Calu3 (cell line): Measurements from ENCODE around the gene SSBP2. TPM values are rescaled to one million over a fixed set of nuclear protein-coding genes. Genes with fewer than 3 reads are reported as not detected.
A peak's percentile ranks its signal among the peaks of the same experiment; 100 is the strongest.

Experiments
- BruUV-seq: library from RNA; stranded (reverse); fragments of 400-500 nt; replicated peaks from 2 replicates; lab custom pipeline; 2021; lab: Mats Ljungman, UMichigan
- CTCF ChIA-PET: fragments of 300-600 bp; sonication (Branson Sonifier 250); formaldehyde crosslinking; loops from one replicate; lab custom pipeline; 2022; ENCODE audit warnings: antibody characterized with exemption; lab: Charles Lee
- DNase-seq: peaks from one replicate; pipeline ENCODE4 v3.0.0; 2022
- H3K27ac Mint-ChIP-seq: one replicate; pipeline ENCODE4 v1.8.0; 2022; ENCODE audit warnings: mixed read lengths; ENCODE audit not compliant: unreplicated experiment
- H3K27me3 Mint-ChIP-seq: one replicate; pipeline ENCODE4 v1.8.0; 2022; ENCODE audit warnings: mixed read lengths; ENCODE audit not compliant: unreplicated experiment
- H3K36me3 Mint-ChIP-seq: one replicate; pipeline ENCODE4 v1.8.0; 2022; ENCODE audit warnings: mild to moderate bottlenecking, moderate library complexity, mixed read lengths; ENCODE audit not compliant: insufficient read depth, unreplicated experiment
- H3K4me1 Mint-ChIP-seq: one replicate; pipeline ENCODE4 v1.8.0; 2022; ENCODE audit warnings: mild to moderate bottlenecking, low read depth, mixed read lengths; ENCODE audit not compliant: unreplicated experiment
- H3K4me3 Mint-ChIP-seq: one replicate; pipeline ENCODE4 v1.8.0; 2022; ENCODE audit warnings: mild to moderate bottlenecking, low read depth, moderate library complexity, mixed read lengths; ENCODE audit not compliant: unreplicated experiment
- H3K9me3 Mint-ChIP-seq: one replicate; pipeline ENCODE4 v1.8.0; 2022; ENCODE audit warnings: low read depth, mixed read lengths; ENCODE audit not compliant: unreplicated experiment
- intact Hi-C: fragments of 100-400 bp; cut with micrococcal nuclease; formaldehyde crosslinking; loops from one replicate; pipeline ENCODE4 v1.10.0; 2022; ENCODE audit not compliant: unreplicated experiment
- total RNA-seq: library from RNA; stranded (reverse); gene quantifications from 2 replicates; pipeline ENCODE4 v1.2.3, GENCODE V29; 2022
- TF ChIP-seq, protein P1 (sequence below): fragments of 200-600 bp; IDR thresholded peaks from one replicate; pipeline ENCODE4 v1.8.0; 2022; ENCODE audit warnings: antibody characterized with exemption; ENCODE audit not compliant: unreplicated experiment

Gene SSBP2
- total RNA-seq, 1 experiment from 2014 or later, result 18.9 TPM

DNA sequence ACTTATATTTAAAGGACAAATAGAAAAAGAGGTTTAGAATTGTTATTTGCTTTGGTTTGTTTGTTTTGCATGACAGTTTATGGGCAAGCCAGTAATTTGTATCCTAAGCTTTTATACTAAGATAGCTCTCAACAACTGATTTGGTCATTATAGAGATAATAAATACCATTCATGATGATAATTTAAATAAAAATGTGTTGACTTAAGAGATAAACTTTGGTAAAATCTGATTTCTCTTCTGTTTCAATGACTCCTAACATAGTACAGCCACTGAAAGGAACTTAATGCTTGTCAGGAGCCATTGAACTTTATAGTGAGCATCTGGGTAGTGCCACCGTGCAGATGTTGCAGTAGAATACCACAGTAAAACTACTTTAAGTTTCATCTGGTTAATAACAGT is 196.2 kb downstream of the SSBP2 start:
- no peaks in the 10 kb centered on the region for H3K27me3 Mint-ChIP-seq
- BruUV-seq, result no TSS peak
- H3K36me3 Mint-ChIP-seq, result no peaks in the 10 kb centered on the region
- no peaks in the 10 kb centered on the region for H3K9me3 Mint-ChIP-seq
- CTCF ChIA-PET, result no interaction called here
- no peak overlapping the region for H3K27ac Mint-ChIP-seq
- H3K4me1 Mint-ChIP-seq, result peaks cover 18% of the 10 kb centered on the region
- intact Hi-C loops, result no loop called here
- no peak overlapping the region for H3K4me3 Mint-ChIP-seq
- TF ChIP-seq, protein P1, sequence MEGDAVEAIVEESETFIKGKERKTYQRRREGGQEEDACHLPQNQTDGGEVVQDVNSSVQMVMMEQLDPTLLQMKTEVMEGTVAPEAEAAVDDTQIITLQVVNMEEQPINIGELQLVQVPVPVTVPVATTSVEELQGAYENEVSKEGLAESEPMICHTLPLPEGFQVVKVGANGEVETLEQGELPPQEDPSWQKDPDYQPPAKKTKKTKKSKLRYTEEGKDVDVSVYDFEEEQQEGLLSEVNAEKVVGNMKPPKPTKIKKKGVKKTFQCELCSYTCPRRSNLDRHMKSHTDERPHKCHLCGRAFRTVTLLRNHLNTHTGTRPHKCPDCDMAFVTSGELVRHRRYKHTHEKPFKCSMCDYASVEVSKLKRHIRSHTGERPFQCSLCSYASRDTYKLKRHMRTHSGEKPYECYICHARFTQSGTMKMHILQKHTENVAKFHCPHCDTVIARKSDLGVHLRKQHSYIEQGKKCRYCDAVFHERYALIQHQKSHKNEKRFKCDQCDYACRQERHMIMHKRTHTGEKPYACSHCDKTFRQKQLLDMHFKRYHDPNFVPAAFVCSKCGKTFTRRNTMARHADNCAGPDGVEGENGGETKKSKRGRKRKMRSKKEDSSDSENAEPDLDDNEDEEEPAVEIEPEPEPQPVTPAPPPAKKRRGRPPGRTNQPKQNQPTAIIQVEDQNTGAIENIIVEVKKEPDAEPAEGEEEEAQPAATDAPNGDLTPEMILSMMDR, result no peak
- no peak for DNase-seq

DNA sequence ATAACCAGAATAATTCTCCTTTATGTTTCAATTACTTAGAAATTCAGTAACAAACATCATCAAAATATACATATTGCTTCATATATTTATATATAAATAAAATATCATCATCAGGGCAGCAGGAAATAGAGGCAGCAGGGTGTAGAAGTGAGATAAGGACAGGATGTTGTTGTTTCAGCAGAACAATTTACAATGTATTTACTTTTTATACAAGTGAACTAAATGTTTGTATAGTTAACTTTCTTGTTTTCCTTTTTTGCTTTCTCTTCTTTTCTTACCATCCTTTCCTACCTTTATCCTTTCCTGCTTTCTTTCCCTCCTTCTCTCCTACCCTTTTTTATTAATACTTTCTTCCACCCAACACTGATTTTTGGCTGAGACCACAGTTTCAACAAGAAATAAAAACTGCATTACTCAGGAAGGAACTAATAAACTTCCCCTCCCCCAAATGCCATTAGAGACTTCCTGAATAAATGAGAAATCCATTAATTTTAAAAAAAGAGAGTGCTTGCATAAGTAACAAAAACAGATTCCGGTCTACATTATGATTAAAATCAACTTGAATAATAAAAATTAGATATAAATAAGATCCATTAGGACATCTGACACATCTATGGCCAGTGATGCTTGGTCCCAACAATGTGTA is 197.2 kb downstream of the SSBP2 start:
- Mint-ChIP-seq H3K9me3 (no peaks in the 10 kb centered on the region), H3K27ac (peak overlapping the region; percentile 77), H3K27me3 (no peaks in the 10 kb centered on the region), H3K4me1 (peaks cover 18% of the 10 kb centered on the region), H3K4me3 (no peak overlapping the region), H3K36me3 (no peaks in the 10 kb centered on the region)
- DNase-seq, result no peak
- CTCF ChIA-PET, result interaction anchor here (0.8 to 1.0 kb wide), 3 partner anchors 27 to 612 kb away, joined by 3 to 4 read pairs (median 3); no protein-coding TSS in a partner anchor
- no TSS peak for BruUV-seq
- intact Hi-C loops, result no loop called here
- TF ChIP-seq, protein P1, result no peak

DNA sequence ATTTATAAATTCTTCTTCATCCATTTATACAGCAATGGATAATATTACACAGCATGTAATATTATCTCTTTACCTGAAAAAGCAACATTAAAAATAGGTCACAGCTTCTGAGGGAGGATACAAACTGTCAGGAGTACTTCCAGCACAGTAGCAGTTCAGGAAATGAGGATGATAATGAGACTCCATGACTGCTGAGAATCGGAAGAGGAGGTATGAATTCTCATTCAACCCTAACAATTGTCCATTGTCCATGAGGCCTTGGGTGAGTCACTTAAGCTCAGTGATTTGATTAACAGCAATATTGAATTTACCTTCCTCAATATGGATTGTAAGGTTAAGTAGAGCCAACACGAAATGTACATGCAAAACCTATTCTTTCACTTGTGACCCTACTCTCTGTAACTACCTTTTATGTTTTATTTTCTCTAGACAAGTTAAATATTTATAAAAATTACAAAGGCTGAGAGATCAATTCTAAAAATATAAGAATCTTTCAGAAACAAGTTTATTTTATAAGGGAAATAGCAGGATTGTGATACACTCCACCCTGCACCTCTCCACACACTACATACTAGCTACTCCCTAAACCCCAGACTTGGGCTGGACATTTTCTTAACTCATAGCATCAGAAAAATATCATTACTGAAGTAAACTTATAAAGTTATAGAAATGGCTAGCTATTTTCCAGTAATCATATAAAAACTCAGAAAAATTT is 197.9 kb downstream of the SSBP2 start:
- BruUV-seq, result no TSS peak
- Mint-ChIP-seq H3K27me3 (no peaks in the 10 kb centered on the region), H3K36me3 (no peaks in the 10 kb centered on the region), H3K4me3 (no peak overlapping the region), H3K4me1 (peaks cover 18% of the 10 kb centered on the region), H3K27ac (peak overlapping the region; percentile 77), H3K9me3 (no peaks in the 10 kb centered on the region)
- intact Hi-C loops, result no loop called here
- peak; percentile 29 for DNase-seq
- TF ChIP-seq, protein P1, result no peak
- CTCF ChIA-PET, result interaction anchor here (0.8 to 1.0 kb wide), 4 partner anchors 26 to 613 kb away, joined by 3 to 4 read pairs (median 3); no protein-coding TSS in a partner anchor

DNA sequence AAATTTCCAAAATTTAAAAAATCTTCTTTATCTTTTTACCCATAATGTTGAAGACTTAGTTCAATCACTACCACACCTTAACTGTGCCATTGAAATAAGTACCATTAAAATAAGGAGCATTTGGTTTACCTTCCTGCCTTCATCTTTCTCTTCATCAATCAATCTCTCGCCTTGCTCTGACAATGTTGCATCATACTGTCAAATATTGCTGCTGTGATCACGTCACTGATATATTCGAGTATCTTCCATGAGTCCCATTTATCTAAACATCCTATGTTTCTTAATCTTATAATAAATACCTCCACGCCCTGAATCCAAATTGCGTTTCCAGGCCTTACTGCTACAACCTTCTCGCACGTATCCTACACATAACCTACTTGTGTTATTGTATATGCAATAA is 201.8 kb downstream of the SSBP2 start:
- CTCF ChIA-PET, result no interaction called here
- Mint-ChIP-seq H3K4me1 (peaks cover 26% of the 10 kb centered on the region), H3K36me3 (no peaks in the 10 kb centered on the region), H3K4me3 (no peak overlapping the region), H3K27me3 (no peaks in the 10 kb centered on the region), H3K27ac (no peak overlapping the region), H3K9me3 (no peaks in the 10 kb centered on the region)
- DNase-seq, result no peak
- no TSS peak for BruUV-seq
- intact Hi-C loops, result no loop called here
- TF ChIP-seq, protein P1, result no peak
